ENCODE data around the gene ORC4. TPM values are rescaled to one million over a fixed set of nuclear protein-coding genes. Genes with fewer than 3 reads are reported as not detected.

ORC4 gene
- total and polyA plus RNA-seq, 2 of the 8 experiments (the other 6 are each of a cell fraction or from before 2014, with no cell fraction given) = 22.7 to 63.7 TPM

GRCh38 chr2:147925886-147926285 lies 94.7 kb downstream of the ORC4 start:
- no peaks in the 10 kb centered on the region for H3K79me1 ChIP-seq (ENCODE audit: low read depth, low read length)
- H2BK20ac ChIP-seq (ENCODE audit: low read length) = no peak overlapping the region
- H2BK120ac ChIP-seq (replicated peaks; ENCODE audit: low read depth, low read length) = no peak overlapping the region
- no peak for FAIRE-seq
- H3K4me3 ChIP-seq (ENCODE audit: extremely low read depth in 1 of 4, insufficient read depth in 2 of 4, low read depth in 3 of 4, low read length in 4 of 4) = no peak overlapping the region
- H2AFZ ChIP-seq (ENCODE audit: low read length) = no peak overlapping the region
- ChIA-PET POLR2A (ENCODE audit: partially characterized antibody) (no interaction called here), CTCF (ENCODE audit: partially characterized antibody) (interaction anchor here (1.1 kb wide), 1 partner anchor 177 kb away, joined by 3 read pairs; no protein-coding TSS in a partner anchor)
- H3K4ac ChIP-seq (replicated peaks; ENCODE audit: insufficient read length, low read depth, low read length) = no peak overlapping the region
- no peak overlapping the region for H3K9ac ChIP-seq (replicated peaks in 1 of 4; ENCODE audit: extremely low read depth in 1 of 4, low read depth in 3 of 4, low read length in 3 of 4)
- H3K4me1 ChIP-seq (replicated peaks in 1 of 4; ENCODE audit: control insufficient read depth in 3 of 4, insufficient read depth in 4 of 4, low read length in 3 of 4) = no peaks in the 10 kb centered on the region
- H3K4me2 ChIP-seq (ENCODE audit: insufficient read depth in 1 of 2, low read depth in 2 of 2, low read length in 2 of 2) = no peak overlapping the region
- no peak overlapping the region for H2BK5ac ChIP-seq (ENCODE audit: low read depth, low read length)
- H3K9me3 ChIP-seq (ENCODE audit: insufficient read depth in 2 of 2, low read depth in 1 of 2, low read length in 1 of 2) = no peaks in the 10 kb centered on the region
- no peak overlapping the region for H3K18ac ChIP-seq (ENCODE audit: extremely low read depth, low read length)
- no peaks in the 10 kb centered on the region for H3K79me2 ChIP-seq (ENCODE audit: control insufficient read depth in 1 of 2, insufficient read depth in 2 of 2, low read length in 2 of 2)
- H4K8ac ChIP-seq (ENCODE audit: extremely low read depth, insufficient read depth, low read length) = no peak overlapping the region; the same call in 1 of the 2 replicates
- H3K14ac ChIP-seq (ENCODE audit: insufficient read length) = no peak overlapping the region
- no peak overlapping the region for H3K27ac ChIP-seq (ENCODE audit: low read depth, low read length)
- H2BK15ac ChIP-seq (ENCODE audit: low read length) = no peak overlapping the region
- H2AK5ac ChIP-seq (ENCODE audit: low read depth, low read length) = no peak overlapping the region
- H2BK12ac ChIP-seq (ENCODE audit: low read depth, low read length) = no peak overlapping the region
- peaks cover 0 to 13% (median 3%) of the 10 kb centered on the region in 4 experiments; a peak in 4 of 8 replicates for H3K36me3 ChIP-seq (ENCODE audit: control insufficient read depth in 2 of 4, insufficient read depth in 4 of 4, low read length in 3 of 4)
- H3K23me2 ChIP-seq (ENCODE audit: low read depth, low read length) = no peaks in the 10 kb centered on the region
- H4K5ac ChIP-seq (ENCODE audit: insufficient read length, low read depth, low read length) = no peak overlapping the region
- H3K56ac ChIP-seq (replicated peaks; ENCODE audit: insufficient read length, low read depth, low read length) = no peak overlapping the region
- H4K91ac ChIP-seq (replicated peaks; ENCODE audit: insufficient read length, low read length) = no peak overlapping the region
- DNase-seq (ENCODE audit: low read depth in 1 of 2, low spot score in 2 of 2) = no peak
- no peak overlapping the region for H3K23ac ChIP-seq (ENCODE audit: insufficient read length)
- H3K27me3 ChIP-seq (replicated peaks in 1 of 4; ENCODE audit: control insufficient read depth in 3 of 4, extremely low read depth in 1 of 4, insufficient read depth in 3 of 4, low read length in 3 of 4) = no peaks in the 10 kb centered on the region
- TF ChIP-seq BACH1 (IDR thresholded peaks at IDR 0.05; ENCODE audit: low read length) (no peak), SIRT6 (IDR thresholded peaks at IDR 0.05; ENCODE audit: low read length) (no peak), CTBP2 (IDR thresholded peaks at IDR 0.05; ENCODE audit: borderline replicate concordance, insufficient read depth, insufficient read length, low read length) (no peak)
- H4K20me1 ChIP-seq (replicated peaks in 1 of 2; ENCODE audit: control insufficient read depth in 1 of 2, insufficient read depth in 2 of 2, low read length in 2 of 2) = no peaks in the 10 kb centered on the region

All from H1 (cell line).